ENCODE data around the gene FAM24B.

Gene FAM24B

GRCh38 chr10:122894261-122894944 lies 15.0 kb upstream of the FAM24B start:
- H3K27ac ChIP-seq (ENCODE audit: low read length), result no peak overlapping the region
- no peak overlapping the region for H2AFZ ChIP-seq (ENCODE audit: low read depth, low read length)
- no peaks in the 10 kb centered on the region for H3K9me3 ChIP-seq (ENCODE audit: insufficient read depth, low read length)
- TF ChIP-seq EZH2phosphoT487 (IDR thresholded peaks at IDR 0.05; ENCODE audit: low read depth) (no peak), CTCF (IDR thresholded peaks at IDR 0.05; ENCODE audit: low read depth, low read length) (no peak)
- H3K4me2 ChIP-seq (ENCODE audit: low read length), result no peak overlapping the region
- no peaks in the 10 kb centered on the region for H4K20me1 ChIP-seq (ENCODE audit: insufficient read depth, low read length)
- no peaks in the 10 kb centered on the region for H3K4me1 ChIP-seq (ENCODE audit: low read length)
- no peaks in the 10 kb centered on the region for H3K79me2 ChIP-seq (ENCODE audit: low read length)
- H3K27me3 ChIP-seq (ENCODE audit: low read depth, low read length), result no peaks in the 10 kb centered on the region
- H3K36me3 ChIP-seq (replicated peaks; ENCODE audit: low read depth, low read length), result no peaks in the 10 kb centered on the region
- no peak overlapping the region for H3K4me3 ChIP-seq (ENCODE audit: low read length)
- H3K9ac ChIP-seq (ENCODE audit: low read length), result no peak overlapping the region

- TF ChIP-seq EZH2phosphoT487 (IDR thresholded peaks at IDR 0.05; ENCODE audit: low read depth) (no peak), CTCF (IDR thresholded peaks at IDR 0.05; ENCODE audit: low read depth, low read length) (no peak)
- Histone ChIP-seq H3K4me1 (ENCODE audit: low read length) (peaks cover 6% of the 10 kb centered on the region), H2AFZ (ENCODE audit: low read depth, low read length) (no peak overlapping the region), H4K20me1 (ENCODE audit: insufficient read depth, low read length) (no peaks in the 10 kb centered on the region), H3K36me3 (replicated peaks; ENCODE audit: low read depth, low read length) (peaks cover 2% of the 10 kb centered on the region), H3K27ac (ENCODE audit: low read length) (no peak overlapping the region), H3K4me3 (ENCODE audit: low read length) (no peak overlapping the region), H3K4me2 (ENCODE audit: low read length) (no peak overlapping the region), H3K9ac (ENCODE audit: low read length) (no peak overlapping the region), H3K79me2 (ENCODE audit: low read length) (peaks cover 8% of the 10 kb centered on the region), H3K27me3 (ENCODE audit: low read depth, low read length) (no peaks in the 10 kb centered on the region), H3K9me3 (ENCODE audit: insufficient read depth, low read length) (no peaks in the 10 kb centered on the region)
These were observed 4.8 kb upstream of the FAM24B start for GRCh38 chr10:122884166-122884565.

GRCh38 chr10:122882766-122883165 lies 3.4 kb upstream of the FAM24B start:
- peaks cover 22% of the 10 kb centered on the region for H3K79me2 ChIP-seq (ENCODE audit: low read length)
- H3K27me3 ChIP-seq (ENCODE audit: low read depth, low read length), result no peaks in the 10 kb centered on the region
- no peak overlapping the region for H3K27ac ChIP-seq (ENCODE audit: low read length)
- H4K20me1 ChIP-seq (ENCODE audit: insufficient read depth, low read length), result 0 out of 2 replicates have a peak, but pooled peaks cover 2% of the 10 kb centered on the region
- H3K36me3 ChIP-seq (replicated peaks; ENCODE audit: low read depth, low read length), result peaks cover 6% of the 10 kb centered on the region
- TF ChIP-seq EZH2phosphoT487 (IDR thresholded peaks at IDR 0.05; ENCODE audit: low read depth), result no peak
- TF ChIP-seq CTCF (IDR thresholded peaks at IDR 0.05; ENCODE audit: low read depth, low read length), result no peak
- H3K4me2 ChIP-seq (ENCODE audit: low read length), result no peak overlapping the region
- no peaks in the 10 kb centered on the region for H3K9me3 ChIP-seq (ENCODE audit: insufficient read depth, low read length)
- no peak overlapping the region for H2AFZ ChIP-seq (ENCODE audit: low read depth, low read length)
- no peak overlapping the region for H3K4me3 ChIP-seq (ENCODE audit: low read length)
- H3K4me1 ChIP-seq (ENCODE audit: low read length), result peaks cover 11% of the 10 kb centered on the region
- no peak overlapping the region for H3K9ac ChIP-seq (ENCODE audit: low read length)

- peak overlapping the region; percentile 77; the same call in 1 of the 2 replicates for H2AFZ ChIP-seq (ENCODE audit: low read depth, low read length)
- H3K79me2 ChIP-seq (ENCODE audit: low read length), result peaks cover 61% of the 10 kb centered on the region
- H3K27me3 ChIP-seq (ENCODE audit: low read depth, low read length), result no peaks in the 10 kb centered on the region
- H3K9me3 ChIP-seq (ENCODE audit: insufficient read depth, low read length), result no peaks in the 10 kb centered on the region
- H3K4me1 ChIP-seq (ENCODE audit: low read length), result peaks cover 11% of the 10 kb centered on the region
- peak overlapping the region; percentile 95 for H3K9ac ChIP-seq (ENCODE audit: low read length)
- H3K4me2 ChIP-seq (ENCODE audit: low read length), result peak overlapping the region; percentile 94
- peaks cover 2% of the 10 kb centered on the region; the same call in 1 of the 2 replicates for H4K20me1 ChIP-seq (ENCODE audit: insufficient read depth, low read length)
- H3K4me3 ChIP-seq (ENCODE audit: low read length), result peak overlapping the region; percentile 100
- TF ChIP-seq CTCF (IDR thresholded peaks at IDR 0.05; ENCODE audit: low read depth, low read length), result no peak
- no peak for TF ChIP-seq EZH2phosphoT487 (IDR thresholded peaks at IDR 0.05; ENCODE audit: low read depth)
- peak overlapping the region; percentile 57 for H3K27ac ChIP-seq (ENCODE audit: low read length)
- H3K36me3 ChIP-seq (replicated peaks; ENCODE audit: low read depth, low read length), result peaks cover 32% of the 10 kb centered on the region
These were observed 512 bp downstream of the FAM24B start for GRCh38 chr10:122878799-122879338.
